ENCODE measurements around the gene CEACAM5.

CEACAM5 gene

DNA sequence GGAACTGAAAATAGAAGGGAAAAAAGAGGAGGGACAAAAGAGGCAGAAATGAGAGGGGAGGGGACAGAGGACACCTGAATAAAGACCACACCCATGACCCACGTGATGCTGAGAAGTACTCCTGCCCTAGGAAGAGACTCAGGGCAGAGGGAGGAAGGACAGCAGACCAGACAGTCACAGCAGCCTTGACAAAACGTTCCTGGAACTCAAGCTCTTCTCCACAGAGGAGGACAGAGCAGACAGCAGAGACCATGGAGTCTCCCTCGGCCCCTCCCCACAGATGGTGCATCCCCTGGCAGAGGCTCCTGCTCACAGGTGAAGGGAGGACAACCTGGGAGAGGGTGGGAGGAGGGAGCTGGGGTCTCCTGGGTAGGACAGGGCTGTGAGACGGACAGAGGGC is at the start of gene CEACAM5:
CEACAM5 (plus strand) TSS at position 146 of the 400 bp plus-strand sequence; CDS start at position 252, 106 bp downstream.
- DNase-seq (ENCODE audit: low spot score): no peak

DNA sequence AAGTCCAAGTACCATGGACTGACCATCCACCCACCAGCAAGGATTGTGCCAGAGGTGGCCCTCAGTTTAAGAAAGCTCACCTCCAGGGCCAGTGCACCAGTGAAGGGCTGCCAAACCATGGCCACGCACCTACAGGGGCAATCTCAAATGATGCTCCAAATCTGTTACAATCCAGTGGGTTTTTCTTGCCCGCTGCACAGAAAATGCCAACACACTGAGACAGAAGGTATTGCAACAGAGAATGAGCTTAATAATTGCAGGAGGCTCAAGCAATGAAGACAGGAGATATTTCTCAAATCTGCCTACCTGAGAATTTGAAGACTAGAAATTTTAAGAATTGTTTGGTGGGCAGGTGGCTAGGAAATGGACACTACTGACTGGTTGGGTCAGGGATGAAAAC is 42.4 kb upstream of the CEACAM5 start:
- DNase-seq (ENCODE audit: low spot score): no peak

DNA sequence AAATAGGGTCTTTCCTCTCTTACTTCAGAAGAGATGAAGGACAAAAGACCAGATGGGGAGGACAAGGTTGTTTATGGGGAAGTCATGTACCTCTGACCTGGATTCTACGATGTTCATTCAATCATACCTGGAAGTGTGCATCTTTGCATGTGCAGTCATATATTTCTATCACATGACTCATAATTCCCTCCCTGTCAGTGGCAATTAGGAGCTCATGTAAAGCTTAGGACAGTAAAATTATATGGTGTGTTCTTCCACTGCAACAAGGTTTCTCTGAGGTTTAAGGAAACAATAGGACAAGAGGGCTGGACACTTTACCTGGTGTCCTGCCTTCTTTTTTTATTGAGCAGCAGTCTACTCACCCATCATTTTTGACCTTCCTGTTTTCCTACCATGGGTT is 40.1 kb upstream of the CEACAM5 start:
- no peak for DNase-seq (ENCODE audit: low spot score)

- no peak for DNase-seq (ENCODE audit: low spot score)
Observed at GRCh38 chr19:41670755-41671154, 37.7 kb upstream of the CEACAM5 start.

GRCh38 chr19:41671486-41671885 is 36.9 kb upstream of the CEACAM5 start:
- DNase-seq (ENCODE audit: low spot score): no peak

DNA sequence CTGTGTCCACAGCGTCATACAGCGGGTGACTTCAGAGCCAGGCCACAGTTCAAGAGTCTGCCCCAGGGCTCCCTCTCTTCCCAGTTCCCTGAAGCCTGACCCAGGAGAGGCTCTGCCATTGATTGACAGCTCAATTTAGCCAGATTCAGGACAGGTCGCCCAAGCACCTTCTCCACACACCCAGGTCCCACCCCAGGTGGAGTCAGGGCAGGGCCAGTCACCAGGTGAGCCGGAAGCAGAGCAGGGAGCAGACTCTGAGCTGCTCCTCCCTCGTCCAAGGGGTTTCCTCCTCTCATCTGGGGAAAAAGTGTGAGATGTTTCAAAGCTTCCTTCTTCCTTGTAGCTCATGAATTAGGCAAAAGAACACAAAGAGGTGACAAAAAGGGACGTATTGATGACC is 26.0 kb upstream of the CEACAM5 start:
- no peak for DNase-seq (ENCODE audit: low spot score)

DNA sequence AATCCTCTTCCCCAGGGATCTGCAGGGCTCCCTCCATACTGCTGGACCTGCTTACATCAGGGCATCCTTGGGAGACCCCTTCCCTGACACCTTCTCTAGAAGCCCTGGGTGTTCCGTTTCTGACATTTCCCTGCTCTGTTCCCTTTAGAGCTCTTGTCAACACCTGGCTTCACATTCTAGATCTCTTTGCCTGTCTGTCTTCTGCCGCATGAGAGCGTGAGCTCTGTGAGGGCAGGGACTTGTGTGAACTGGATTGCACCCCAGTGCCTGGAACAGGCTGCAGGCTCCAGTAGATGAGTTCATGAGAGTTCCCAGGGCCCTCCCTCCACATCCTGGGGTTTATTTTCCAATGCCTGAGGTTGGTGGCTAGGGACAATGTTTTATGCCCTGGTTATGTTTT is 21.0 kb upstream of the CEACAM5 start:
- no peak for DNase-seq (ENCODE audit: low spot score)

GRCh38 chr19:41688098-41688497 is 20.3 kb upstream of the CEACAM5 start, which contains the start of gene CEACAM7:
CEACAM7 (minus strand) TSS chr19:41688270; CDS start chr19:41688165, 105 bp downstream.
- no peak for DNase-seq (ENCODE audit: low spot score)

DNA sequence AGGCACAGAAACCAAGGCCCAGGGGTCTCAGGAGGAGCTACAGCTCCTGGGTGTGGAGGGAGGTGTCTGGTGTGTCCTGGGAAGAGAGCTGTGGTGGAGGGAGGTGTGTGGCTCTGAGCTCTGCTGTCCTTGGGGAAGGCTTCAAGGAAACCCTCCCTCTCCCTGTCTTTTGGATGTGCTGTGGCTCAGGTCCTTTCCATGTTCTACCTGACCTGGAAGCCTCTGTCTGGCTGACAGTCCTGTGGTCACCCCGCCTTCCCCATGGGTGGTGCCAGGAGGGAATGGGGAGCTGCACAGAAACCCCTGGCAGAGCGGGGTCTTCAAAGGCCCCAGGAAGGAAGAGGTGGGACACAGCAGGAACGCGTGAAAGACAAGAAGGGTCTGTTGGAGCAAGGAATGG is 19.7 kb upstream of the CEACAM5 start:
- DNase-seq (ENCODE audit: low spot score): no peak

- DNase-seq (ENCODE audit: low spot score): peak; percentile 21
Observed at GRCh38 chr19:41689993-41690800, 18.2 kb upstream of the CEACAM5 start.

DNA sequence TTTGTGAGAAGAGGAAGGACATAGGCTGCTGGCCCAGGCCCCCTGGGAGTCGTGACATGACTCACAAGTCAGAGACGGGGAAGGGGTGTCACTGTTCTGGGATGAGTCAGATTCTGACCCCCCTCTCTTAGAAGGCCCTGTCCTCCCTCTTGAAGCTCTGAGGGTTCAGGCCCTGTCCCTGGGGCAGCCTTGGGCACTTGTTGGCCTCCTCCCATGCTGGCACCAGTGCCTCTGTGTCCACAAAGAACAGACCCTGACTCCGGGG is 17.7 kb upstream of the CEACAM5 start:
- DNase-seq (ENCODE audit: low spot score): peak; percentile 36

DNA sequence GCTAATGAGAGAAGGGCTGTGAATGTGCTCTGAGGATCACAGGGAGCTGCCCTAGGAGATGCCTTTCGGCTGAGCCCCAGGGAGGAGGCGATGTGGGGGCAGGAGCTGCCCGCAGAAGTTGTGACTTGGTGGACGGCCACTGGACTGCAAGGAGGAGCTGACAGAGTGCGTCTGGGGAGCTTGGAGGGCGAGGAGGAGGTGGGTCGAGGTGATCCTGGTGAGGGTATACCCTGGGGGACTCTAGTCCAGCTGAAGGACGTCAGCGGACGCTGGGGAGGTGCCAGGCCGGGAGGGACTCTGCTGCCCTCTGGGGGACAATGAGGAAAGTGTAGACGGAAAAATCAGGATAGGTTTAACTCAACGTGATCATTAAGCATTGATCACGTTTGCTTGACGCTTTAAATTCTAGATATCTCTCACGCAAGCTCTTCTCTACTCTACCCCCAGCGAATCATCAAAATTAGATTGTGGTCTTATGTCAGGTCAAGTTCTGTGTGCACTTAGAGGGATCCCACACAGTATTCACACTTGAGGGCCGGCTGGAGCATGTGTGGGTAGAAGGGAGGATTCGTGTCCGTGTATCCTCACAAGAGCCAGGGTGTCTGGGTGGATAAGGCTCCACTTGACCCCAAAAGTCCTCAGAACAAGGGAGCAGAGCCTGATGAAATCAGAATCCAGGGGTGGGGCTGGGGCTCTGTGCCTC is 17.0 kb upstream of the CEACAM5 start:
- DNase-seq (ENCODE audit: low spot score): peak; percentile 55

DNA sequence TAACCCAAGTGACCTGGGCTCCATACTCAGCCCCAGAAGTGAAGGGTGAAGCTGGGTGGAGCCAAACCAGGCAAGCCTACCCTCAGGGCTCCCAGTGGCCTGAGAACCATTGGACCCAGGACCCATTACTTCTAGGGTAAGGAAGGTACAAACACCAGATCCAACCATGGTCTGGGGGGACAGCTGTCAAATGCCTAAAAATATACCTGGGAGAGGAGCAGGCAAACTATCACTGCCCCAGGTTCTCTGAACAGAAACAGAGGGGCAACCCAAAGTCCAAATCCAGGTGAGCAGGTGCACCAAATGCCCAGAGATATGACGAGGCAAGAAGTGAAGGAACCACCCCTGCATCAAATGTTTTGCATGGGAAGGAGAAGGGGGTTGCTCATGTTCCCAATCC is 14.2 kb upstream of the CEACAM5 start:
- DNase-seq (ENCODE audit: low spot score): peak; percentile 15

DNA sequence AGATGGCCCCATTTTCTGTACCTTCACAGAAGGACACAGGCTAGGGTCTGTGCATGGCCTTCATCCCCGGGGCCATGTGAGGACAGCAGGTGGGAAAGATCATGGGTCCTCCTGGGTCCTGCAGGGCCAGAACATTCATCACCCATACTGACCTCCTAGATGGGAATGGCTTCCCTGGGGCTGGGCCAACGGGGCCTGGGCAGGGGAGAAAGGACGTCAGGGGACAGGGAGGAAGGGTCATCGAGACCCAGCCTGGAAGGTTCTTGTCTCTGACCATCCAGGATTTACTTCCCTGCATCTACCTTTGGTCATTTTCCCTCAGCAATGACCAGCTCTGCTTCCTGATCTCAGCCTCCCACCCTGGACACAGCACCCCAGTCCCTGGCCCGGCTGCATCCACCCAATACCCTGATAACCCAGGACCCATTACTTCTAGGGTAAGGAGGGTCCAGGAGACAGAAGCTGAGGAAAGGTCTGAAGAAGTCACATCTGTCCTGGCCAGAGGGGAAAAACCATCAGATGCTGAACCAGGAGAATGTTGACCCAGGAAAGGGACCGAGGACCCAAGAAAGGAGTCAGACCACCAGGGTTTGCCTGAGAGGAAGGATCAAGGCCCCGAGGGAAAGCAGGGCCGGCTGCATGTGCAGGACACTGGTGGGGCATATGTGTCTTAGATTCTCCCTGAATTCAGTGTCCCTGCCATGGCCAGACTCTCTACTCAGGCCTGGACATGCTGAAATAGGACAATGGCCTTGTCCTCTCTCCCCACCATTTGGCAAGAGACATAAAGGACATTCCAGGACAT is 13.4 kb upstream of the CEACAM5 start:
- DNase-seq (ENCODE audit: low spot score): peak; percentile 31

- DNase-seq (ENCODE audit: low spot score): peak; percentile 28
Observed at GRCh38 chr19:41695745-41696144, 12.7 kb upstream of the CEACAM5 start.

DNA sequence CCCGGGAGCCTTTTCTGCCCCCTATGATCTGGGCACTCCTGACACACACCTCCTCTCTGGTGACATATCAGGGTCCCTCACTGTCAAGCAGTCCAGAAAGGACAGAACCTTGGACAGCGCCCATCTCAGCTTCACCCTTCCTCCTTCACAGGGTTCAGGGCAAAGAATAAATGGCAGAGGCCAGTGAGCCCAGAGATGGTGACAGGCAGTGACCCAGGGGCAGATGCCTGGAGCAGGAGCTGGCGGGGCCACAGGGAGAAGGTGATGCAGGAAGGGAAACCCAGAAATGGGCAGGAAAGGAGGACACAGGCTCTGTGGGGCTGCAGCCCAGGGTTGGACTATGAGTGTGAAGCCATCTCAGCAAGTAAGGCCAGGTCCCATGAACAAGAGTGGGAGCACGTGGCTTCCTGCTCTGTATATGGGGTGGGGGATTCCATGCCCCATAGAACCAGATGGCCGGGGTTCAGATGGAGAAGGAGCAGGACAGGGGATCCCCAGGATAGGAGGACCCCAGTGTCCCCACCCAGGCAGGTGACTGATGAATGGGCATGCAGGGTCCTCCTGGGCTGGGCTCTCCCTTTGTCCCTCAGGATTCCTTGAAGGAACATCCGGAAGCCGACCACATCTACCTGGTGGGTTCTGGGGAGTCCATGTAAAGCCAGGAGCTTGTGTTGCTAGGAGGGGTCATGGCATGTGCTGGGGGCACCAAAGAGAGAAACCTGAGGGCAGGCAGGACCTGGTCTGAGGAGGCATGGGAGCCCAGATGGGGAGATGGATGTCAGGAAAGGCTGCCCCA is 11.8 kb upstream of the CEACAM5 start:
- peak; percentile 63 for DNase-seq (ENCODE audit: low spot score)

GRCh38 chr19:41697198-41697855 is 11.1 kb upstream of the CEACAM5 start:
- peak; percentile 26 for DNase-seq (ENCODE audit: low spot score)

DNA sequence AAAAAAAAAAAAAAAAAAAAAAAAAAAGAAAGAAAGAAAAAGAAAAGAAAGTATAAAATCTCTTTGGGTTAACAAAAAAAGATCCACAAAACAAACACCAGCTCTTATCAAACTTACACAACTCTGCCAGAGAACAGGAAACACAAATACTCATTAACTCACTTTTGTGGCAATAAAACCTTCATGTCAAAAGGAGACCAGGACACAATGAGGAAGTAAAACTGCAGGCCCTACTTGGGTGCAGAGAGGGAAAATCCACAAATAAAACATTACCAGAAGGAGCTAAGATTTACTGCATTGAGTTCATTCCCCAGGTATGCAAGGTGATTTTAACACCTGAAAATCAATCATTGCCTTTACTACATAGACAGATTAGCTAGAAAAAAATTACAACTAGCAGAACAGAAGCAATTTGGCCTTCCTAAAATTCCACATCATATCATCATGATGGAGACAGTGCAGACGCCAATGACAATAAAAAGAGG is 9.6 kb upstream of the CEACAM5 start:
- no peak for DNase-seq (ENCODE audit: low spot score)

DNA sequence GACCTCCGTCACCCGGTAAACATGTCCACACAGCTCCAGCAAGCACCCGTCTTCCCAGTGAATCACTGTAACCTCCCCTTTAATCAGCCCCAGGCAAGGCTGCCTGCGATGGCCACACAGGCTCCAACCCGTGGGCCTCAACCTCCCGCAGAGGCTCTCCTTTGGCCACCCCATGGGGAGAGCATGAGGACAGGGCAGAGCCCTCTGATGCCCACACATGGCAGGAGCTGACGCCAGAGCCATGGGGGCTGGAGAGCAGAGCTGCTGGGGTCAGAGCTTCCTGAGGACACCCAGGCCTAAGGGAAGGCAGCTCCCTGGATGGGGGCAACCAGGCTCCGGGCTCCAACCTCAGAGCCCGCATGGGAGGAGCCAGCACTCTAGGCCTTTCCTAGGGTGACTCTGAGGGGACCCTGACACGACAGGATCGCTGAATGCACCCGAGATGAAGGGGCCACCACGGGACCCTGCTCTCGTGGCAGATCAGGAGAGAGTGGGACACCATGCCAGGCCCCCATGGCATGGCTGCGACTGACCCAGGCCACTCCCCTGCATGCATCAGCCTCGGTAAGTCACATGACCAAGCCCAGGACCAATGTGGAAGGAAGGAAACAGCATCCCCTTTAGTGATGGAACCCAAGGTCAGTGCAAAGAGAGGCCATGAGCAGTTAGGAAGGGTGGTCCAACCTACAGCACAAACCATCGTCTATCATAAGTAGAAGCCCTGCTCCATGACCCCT is 9.0 kb upstream of the CEACAM5 start:
- peak; percentile 34 for DNase-seq (ENCODE audit: low spot score)

GRCh38 chr19:41699968-41700323 is 8.5 kb upstream of the CEACAM5 start:
- peak; percentile 32 for DNase-seq (ENCODE audit: low spot score)

Measured in ecto neural progenitor cell (in vitro differentiated cells).